Upper lobe of left lung (tissue), 6 donors: Measurements from ENCODE around the gene MAGEA9. TPM values are rescaled to one million over a fixed set of nuclear protein-coding genes. Genes with fewer than 3 reads are reported as not detected.
A peak's percentile ranks its signal among the peaks of the same experiment; 100 is the strongest.
"Not testable (repeated sequence)": the region's sequence is repeated elsewhere in the genome, so short reads cannot be mapped to it uniquely, and the experiment has no call there.

ENCODE experiments used
- ATAC-seq, 2 donors: fragments of 200-7000 bp; cut with Tn5 transposase; one replicate each; pipeline ENCODE4 v1.9.1; 2022; ENCODE audit warnings: mild to moderate bottlenecking in 2 of 2, moderate library complexity in 2 of 2; ENCODE audit not compliant: low FRiP score in 2 of 2
- DNase-seq, 2 donors: peaks; one replicate each; pipeline ENCODE4 v3.0.0-alpha.2; 2019 to 2020
- H3K27ac ChIP-seq, 4 donors: fragments of 200-600 bp; sonication (generic); one replicate each; pipeline ENCODE4 v1.5.1; 2016 to 2019
- H3K27me3 ChIP-seq, 4 donors: fragments of 200-600 bp; sonication (generic); one replicate each; pipeline ENCODE4 v1.5.1; 2017 to 2019
- H3K36me3 ChIP-seq, 4 donors: fragments of 200-600 bp; sonication (generic); one replicate each; pipeline ENCODE4 v1.5.1; 2016 to 2019
- H3K4me1 ChIP-seq, 4 donors: fragments of 200-600 bp; sonication (generic); one replicate each; pipeline ENCODE4 v1.5.1; 2018 to 2019
- H3K4me3 ChIP-seq, 4 donors: fragments of 200-600 bp; sonication (generic); one replicate each; pipeline ENCODE4 v1.5.1; 2017 to 2019; ENCODE audit warnings: mild to moderate bottlenecking in 2 of 4, moderate library complexity in 1 of 4
- H3K9me3 ChIP-seq, 4 donors: fragments of 200-600 bp; sonication (generic); one replicate each; pipeline ENCODE4 v1.5.1; 2018 to 2019
- CTCF ChIP-seq, 6 experiments: fragments of 450-650 bp in 4 of 6; fragments of 200-600 bp in 2 of 6; sonication (generic) in 2 of 6; IDR thresholded peaks; one replicate each; pipeline ENCODE4 v1.5.1; 2016 to 2019; ENCODE audit warnings: antibody characterized with exemption in 6 of 6
- EP300 ChIP-seq, 4 donors: sonication (generic); formaldehyde crosslinking; IDR thresholded peaks; one replicate each; pipeline ENCODE4 v1.5.1; 2017; ENCODE audit warnings: antibody characterized with exemption in 4 of 4, control low read depth in 2 of 4
- POLR2A ChIP-seq, 4 donors: fragments of 450-650 bp; IDR thresholded peaks; one replicate each; pipeline ENCODE4 v1.5.1; 2016 to 2017; ENCODE audit warnings: antibody characterized with exemption in 4 of 4, mild to moderate bottlenecking in 2 of 4
- POLR2AphosphoS5 ChIP-seq, 2 donors: sonication (generic); formaldehyde crosslinking; IDR thresholded peaks; one replicate each; pipeline ENCODE4 v1.5.1; 2017; ENCODE audit warnings: antibody characterized with exemption in 2 of 2
- WGBS, 2 donors: methylation state at CpG; one replicate each; pipeline ENCODE4 v1.1.5; 2017 to 2018; 5-methylcytosine and 5-hydroxymethylcytosine counted together
- small RNA-seq, 4 donors: library from RNA; depleted of rRNA; stranded (forward); fragments of <200 nt; gene quantifications; one replicate each; pipeline ENCODE3, GENCODE V24; 2016
- total RNA-seq, 6 donors: library from RNA; depleted of rRNA in 4 of 6; stranded (reverse); fragments of >200 nt in 4 of 6; gene quantifications; one replicate each; pipeline versions ENCODE4 v1.1.0 to v1.2.1, GENCODE V29; 2016 to 2021
- donor health status: DM: no; HTN: no; CAD: no; lungs with moderate emphysema.
- donor health status: DM: no; HTN: yes; CAD: no; lungs with severe emphysema.

The MAGEA9 gene
- total RNA-seq, 6 donors from 2014 or later: not detected

GRCh38 chrX:149830192-149830873 is 48.6 kb downstream of the MAGEA9 start:
- WGBS, 2 donors: 8 to 17% methylated on average over 17 to 18 of the region's 18 CpGs
- no peak overlapping the region for H3K27ac ChIP-seq
- no peak for DNase-seq

GRCh38 chrX:149831473-149831872 is 49.7 kb downstream of the MAGEA9 start:
- Histone ChIP-seq H3K27me3 (no peaks in the 10 kb centered on the region), H3K27ac (no peak overlapping the region), H3K36me3 (no peaks in the 10 kb centered on the region), H3K9me3 (no peaks in the 10 kb centered on the region), H3K4me1 (no peaks in the 10 kb centered on the region), H3K4me3 (no peak overlapping the region)
- TF ChIP-seq POLR2A (IDR thresholded peaks at IDR 0.05): no peak
- TF ChIP-seq CTCF (IDR thresholded peaks at IDR 0.05): no peak
- no peak for TF ChIP-seq POLR2AphosphoS5 (IDR thresholded peaks at IDR 0.05)
- no peak for TF ChIP-seq EP300 (IDR thresholded peaks at IDR 0.05)
- no peak for DNase-seq
- 62 to 92% methylated on average over 2 of the region's 2 CpGs for WGBS, 2 donors
- no peak for ATAC-seq

More at GRCh38 chrX:149830192-149830873, 48.6 kb downstream of the MAGEA9 start:
- Histone ChIP-seq H3K9me3 (no peaks in the 10 kb centered on the region), H3K4me1 (no peaks in the 10 kb centered on the region), H3K27me3 (no peaks in the 10 kb centered on the region), H3K36me3 (no peaks in the 10 kb centered on the region), H3K4me3 (peak overlapping the region in 2 of 4 donors; percentile 10 to 12)
- peak in 1 of 2 donors; percentile 42 for ATAC-seq
- TF ChIP-seq CTCF (IDR thresholded peaks at IDR 0.05) (no peak), POLR2A (IDR thresholded peaks at IDR 0.05) (no peak)

DNA sequence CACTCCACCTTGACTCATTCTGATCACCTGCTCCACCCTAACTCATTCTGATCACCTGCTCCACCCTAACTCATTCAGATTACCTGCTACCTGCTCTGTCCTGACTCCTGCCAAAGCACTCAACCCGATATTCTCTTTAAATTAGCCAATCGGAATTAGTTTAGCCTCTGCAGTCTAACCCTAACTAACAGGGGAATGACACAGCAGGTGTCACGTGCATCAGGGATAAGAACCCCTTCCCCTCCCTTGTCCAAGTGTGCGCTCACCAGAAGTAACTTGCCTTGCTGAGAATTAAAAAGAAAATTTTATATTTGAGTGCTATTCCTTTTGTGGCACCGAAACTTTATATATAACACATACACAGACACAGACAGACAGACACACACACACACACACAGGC is 55.0 kb downstream of the MAGEA9 start:
- 62 to 67% methylated on average over 5 of the region's 5 CpGs for WGBS, 2 donors
- ATAC-seq, H3K9me3 ChIP-seq: not testable (repeated sequence)

GRCh38 chrX:149837167-149837566 is 55.4 kb downstream of the MAGEA9 start:
- ATAC-seq (no peak), DNase-seq (no peak)
- no peak for TF ChIP-seq CTCF (IDR thresholded peaks at IDR 0.05)
- TF ChIP-seq EP300 (IDR thresholded peaks at IDR 0.05): no peak
- TF ChIP-seq POLR2A (IDR thresholded peaks at IDR 0.05): no peak
- TF ChIP-seq POLR2AphosphoS5 (IDR thresholded peaks at IDR 0.05): no peak
- H3K4me3 ChIP-seq: no peak overlapping the region
- H3K36me3 ChIP-seq: no peaks in the 10 kb centered on the region
- no peaks in the 10 kb centered on the region for H3K9me3 ChIP-seq
- no peaks in the 10 kb centered on the region for H3K4me1 ChIP-seq
- H3K27me3 ChIP-seq: no peaks in the 10 kb centered on the region
- H3K27ac ChIP-seq: no peak overlapping the region

More for the DNA sequence above, 55.0 kb downstream of the MAGEA9 start:
- DNase-seq, H3K27me3 ChIP-seq, H3K27ac ChIP-seq, H3K4me3 ChIP-seq, H3K4me1 ChIP-seq, H3K36me3 ChIP-seq: not testable (repeated sequence)

Small RNA genes within 50 kb of the gene (small RNA-seq; reads per million reads assigned to genes)
- 0 reads per million in 4 donors for gene AC244098.1
- 0 reads per million in 4 donors for gene AC244098.2
- gene AC244098.3: 0 reads per million in 4 donors

Other genes with a start within 250 kb of the MAGEA9 start
- gene EOLA1, start 240.9 kb upstream of the MAGEA9 start, total RNA-seq: 10 to 100 TPM; 12.2 to 30.5 (median 17.2) TPM
- gene HSFX3, start 232.0 kb upstream of the MAGEA9 start, total RNA-seq: not detected
- not detected for gene MAGEA9B, start 194.5 kb upstream of the MAGEA9 start, total RNA-seq
- under 1 TPM in 2 of 6 donors, not detected in 4; 0.24 to 0.49 TPM for gene HSFX2, start 186.6 kb upstream of the MAGEA9 start, total RNA-seq
- 10 to 100 TPM in 5 of 6 donors, 1 to 10 TPM in 1; 9.4 to 26.0 (median 17.2) TPM for gene TMEM185A, start 150.1 kb upstream of the MAGEA9 start, total RNA-seq
- gene MAGEA11, start 69.9 kb upstream of the MAGEA9 start, total RNA-seq: not detected
- gene HSFX1, start 7.9 kb upstream of the MAGEA9 start, total RNA-seq: 1 to 10 TPM in 3 of 6 donors, under 1 TPM in 1, not detected in 2; 0.91 to 4.2 (median 1.4) TPM
- not detected for gene MAGEA8, start 99.3 kb downstream of the MAGEA9 start, total RNA-seq
- gene HSFX4, start 147.6 kb downstream of the MAGEA9 start, total RNA-seq: not detected
- 10 to 100 TPM; 24.5 to 56.6 (median 33.4) TPM for gene EOLA2, start 156.6 kb downstream of the MAGEA9 start, total RNA-seq